ENCODE data around the gene SVIL. TPM values are rescaled to one million over a fixed set of nuclear protein-coding genes. Genes with fewer than 3 reads are reported as not detected.

Gene SVIL
- total and polyA plus RNA-seq, 4 donors = 3.1 to 26.0 (median 9.4) TPM

DNA sequence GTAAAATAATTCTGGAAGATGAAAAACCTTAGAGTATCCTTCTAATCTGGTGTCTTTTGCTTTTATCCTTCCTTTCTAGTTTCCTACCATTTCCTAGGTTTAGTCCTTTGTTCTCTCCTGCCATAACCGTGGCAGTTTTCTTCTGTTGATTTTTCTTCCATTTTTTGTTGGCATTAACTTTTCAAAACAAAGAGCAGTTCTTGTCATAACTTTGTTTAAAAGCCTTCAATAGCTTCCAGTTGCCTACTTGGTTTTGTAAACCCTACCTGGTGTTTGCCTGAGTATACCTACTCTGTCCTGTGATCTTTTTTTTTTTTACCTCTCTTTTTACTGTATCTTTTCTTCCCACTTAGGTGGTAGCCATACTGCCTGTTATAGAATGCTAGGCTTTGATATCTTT, 220.3 kb downstream of the SVIL start:
- Histone ChIP-seq H3K27ac (ENCODE audit: low read depth in 1 of 2, low read length in 2 of 2) (no peak overlapping the region), H3K9me3 (ENCODE audit: control insufficient read depth in 4 of 4, low read length in 3 of 4) (no peaks in the 10 kb centered on the region), H3K9ac (ENCODE audit: low read depth in 1 of 2, low read length in 2 of 2) (no peak overlapping the region), H3K27me3 (ENCODE audit: control insufficient read depth in 4 of 4, insufficient read depth in 4 of 4, low read length in 3 of 4) (no peaks in the 10 kb centered on the region), H3K4me1 (ENCODE audit: control insufficient read depth in 4 of 4, insufficient read depth in 4 of 4, low read length in 3 of 4) (peaks cover 4 to 21% (median 7%) of the 10 kb centered on the region in 4 donors), H3K4me3 (ENCODE audit: low read depth in 1 of 3, low read length in 3 of 3) (no peak overlapping the region), H3K36me3 (ENCODE audit: control insufficient read depth in 4 of 4, insufficient read depth in 3 of 4, low read depth in 1 of 4, low read length in 3 of 4) (peaks cover 0 to 4% (median 1%) of the 10 kb centered on the region in 4 donors)
- TF ChIP-seq FOXA2 (IDR thresholded peaks at IDR 0.05) (no peak), NR2F2 (IDR thresholded peaks at IDR 0.05) (no peak), RAD21 (IDR thresholded peaks at IDR 0.05) (no peak), EGR1 (IDR thresholded peaks at IDR 0.05; ENCODE audit: low read depth in 2 of 2) (no peak), FOXA1 (IDR thresholded peaks at IDR 0.05) (no peak), TAF1 (conservative IDR thresholded peaks at IDR 0.05) (no peak), HNF4G (IDR thresholded peaks at IDR 0.05) (no peak), GABPA (IDR thresholded peaks at IDR 0.05 in 1 of 2, conservative IDR thresholded peaks at IDR 0.05 in 1 of 2) (no peak), JUND (IDR thresholded peaks at IDR 0.05) (no peak), YY1 (IDR thresholded peaks at IDR 0.05) (no peak), REST (IDR thresholded peaks at IDR 0.05) (no peak), RXRA (IDR thresholded peaks at IDR 0.05) (no peak), HNF4A (conservative IDR thresholded peaks at IDR 0.05) (no peak), SP1 (IDR thresholded peaks at IDR 0.05) (no peak)
- TF ChIP-seq, protein P1, sequence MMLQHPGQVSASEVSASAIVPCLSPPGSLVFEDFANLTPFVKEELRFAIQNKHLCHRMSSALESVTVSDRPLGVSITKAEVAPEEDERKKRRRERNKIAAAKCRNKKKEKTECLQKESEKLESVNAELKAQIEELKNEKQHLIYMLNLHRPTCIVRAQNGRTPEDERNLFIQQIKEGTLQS (IDR thresholded peaks at IDR 0.05) = no peak
- TF ChIP-seq, protein P2, sequence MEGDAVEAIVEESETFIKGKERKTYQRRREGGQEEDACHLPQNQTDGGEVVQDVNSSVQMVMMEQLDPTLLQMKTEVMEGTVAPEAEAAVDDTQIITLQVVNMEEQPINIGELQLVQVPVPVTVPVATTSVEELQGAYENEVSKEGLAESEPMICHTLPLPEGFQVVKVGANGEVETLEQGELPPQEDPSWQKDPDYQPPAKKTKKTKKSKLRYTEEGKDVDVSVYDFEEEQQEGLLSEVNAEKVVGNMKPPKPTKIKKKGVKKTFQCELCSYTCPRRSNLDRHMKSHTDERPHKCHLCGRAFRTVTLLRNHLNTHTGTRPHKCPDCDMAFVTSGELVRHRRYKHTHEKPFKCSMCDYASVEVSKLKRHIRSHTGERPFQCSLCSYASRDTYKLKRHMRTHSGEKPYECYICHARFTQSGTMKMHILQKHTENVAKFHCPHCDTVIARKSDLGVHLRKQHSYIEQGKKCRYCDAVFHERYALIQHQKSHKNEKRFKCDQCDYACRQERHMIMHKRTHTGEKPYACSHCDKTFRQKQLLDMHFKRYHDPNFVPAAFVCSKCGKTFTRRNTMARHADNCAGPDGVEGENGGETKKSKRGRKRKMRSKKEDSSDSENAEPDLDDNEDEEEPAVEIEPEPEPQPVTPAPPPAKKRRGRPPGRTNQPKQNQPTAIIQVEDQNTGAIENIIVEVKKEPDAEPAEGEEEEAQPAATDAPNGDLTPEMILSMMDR (IDR thresholded peaks at IDR 0.05; ENCODE audit: low read depth, low read length, missing input control) = no peak
- TF ChIP-seq, protein P3, sequence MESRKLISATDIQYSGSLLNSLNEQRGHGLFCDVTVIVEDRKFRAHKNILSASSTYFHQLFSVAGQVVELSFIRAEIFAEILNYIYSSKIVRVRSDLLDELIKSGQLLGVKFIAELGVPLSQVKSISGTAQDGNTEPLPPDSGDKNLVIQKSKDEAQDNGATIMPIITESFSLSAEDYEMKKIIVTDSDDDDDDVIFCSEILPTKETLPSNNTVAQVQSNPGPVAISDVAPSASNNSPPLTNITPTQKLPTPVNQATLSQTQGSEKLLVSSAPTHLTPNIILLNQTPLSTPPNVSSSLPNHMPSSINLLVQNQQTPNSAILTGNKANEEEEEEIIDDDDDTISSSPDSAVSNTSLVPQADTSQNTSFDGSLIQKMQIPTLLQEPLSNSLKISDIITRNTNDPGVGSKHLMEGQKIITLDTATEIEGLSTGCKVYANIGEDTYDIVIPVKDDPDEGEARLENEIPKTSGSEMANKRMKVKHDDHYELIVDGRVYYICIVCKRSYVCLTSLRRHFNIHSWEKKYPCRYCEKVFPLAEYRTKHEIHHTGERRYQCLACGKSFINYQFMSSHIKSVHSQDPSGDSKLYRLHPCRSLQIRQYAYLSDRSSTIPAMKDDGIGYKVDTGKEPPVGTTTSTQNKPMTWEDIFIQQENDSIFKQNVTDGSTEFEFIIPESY (IDR thresholded peaks at IDR 0.05) = no peak
- TF ChIP-seq, protein P4, sequence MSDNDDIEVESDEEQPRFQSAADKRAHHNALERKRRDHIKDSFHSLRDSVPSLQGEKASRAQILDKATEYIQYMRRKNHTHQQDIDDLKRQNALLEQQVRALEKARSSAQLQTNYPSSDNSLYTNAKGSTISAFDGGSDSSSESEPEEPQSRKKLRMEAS (IDR thresholded peaks at IDR 0.05) = no peak
- WGBS = 38% methylated on average over 1 of the region's 1 CpG
- no peak for DNase-seq (ENCODE audit: low spot score)
